Gastrocnemius medialis (tissue), 4 donors: ENCODE results near the gene PRICKLE2. TPM values are rescaled to one million over a fixed set of nuclear protein-coding genes. Genes with fewer than 3 reads are reported as not detected.

Source experiments
- ATAC-seq, 2 donors: fragments of 150-250 bp; one replicate each; pipeline ENCODE4 v1.9.1; 2016
- DNase-seq, 2 donors: peaks; one replicate each; pipeline ENCODE4 v3.0.0-alpha.2; 2019
- H3K27ac ChIP-seq, 4 donors: fragments of 200-600 bp; sonication (generic); 1 replicate in 1 of 4; 2 replicates in 3 of 4; pipeline ENCODE4 v1.5.1; 2016 to 2018; ENCODE audit warnings: mild to moderate bottlenecking in 2 of 4, moderate library complexity in 1 of 4
- H3K27me3 ChIP-seq, 3 donors: fragments of 200-600 bp; sonication (generic) in 2 of 3; 1 replicate in 1 of 3; 2 replicates in 2 of 3; pipeline versions ENCODE4 v1.5.1 to v1.6.0; 2016 to 2019; ENCODE audit warnings: mild to moderate bottlenecking in 1 of 3, moderate library complexity in 1 of 3
- H3K36me3 ChIP-seq, 2 donors: fragments of 200-600 bp; sonication (generic) in 1 of 2; one replicate each; pipeline ENCODE4 v1.5.1; 2017 to 2018
- H3K4me1 ChIP-seq, 2 donors: fragments of 200-600 bp; sonication (generic) in 1 of 2; one replicate each; pipeline ENCODE4 v1.5.1; 2016 to 2017; ENCODE audit warnings: mild to moderate bottlenecking in 2 of 2
- H3K4me3 ChIP-seq, 4 donors: fragments of 200-600 bp; sonication (generic) in 3 of 4; 1 replicate in 1 of 4; 2 replicates in 3 of 4; pipeline ENCODE4 v1.5.1; 2016 to 2019; ENCODE audit warnings: mild to moderate bottlenecking in 2 of 4
- H3K9me3 ChIP-seq, 3 donors: fragments of 200-600 bp; sonication (generic) in 2 of 3; 1 replicate in 1 of 3; 2 replicates in 2 of 3; pipeline ENCODE4 v1.5.1; 2016 to 2019
- POLR2A ChIP-seq, 2 donors: fragments of 450-650 bp; IDR thresholded peaks; one replicate each; pipeline ENCODE4 v1.6.1; 2017; ENCODE audit warnings: antibody characterized with exemption in 2 of 2, mild to moderate bottlenecking in 2 of 2, moderate library complexity in 2 of 2
- in situ Hi-C, 4 donors: fragments of 200-750 bp; cut with MboI; loops; one replicate each; pipeline versions ENCODE4 v1.15.0 to v1.8.0; 2017; ENCODE audit warnings: low sequenced_read_pairs in 4 of 4
- intact Hi-C: fragments of 100-400 bp; cut with DNase I; formaldehyde crosslinking; loops from one replicate; pipeline ENCODE4 v1.15.1; 2023; ENCODE audit warnings: low total_unique reads
- total RNA-seq, 4 donors: library from RNA; depleted of rRNA; stranded (reverse); fragments of >200 nt; gene quantifications; one replicate each; pipeline versions ENCODE4 v1.1.0 to v1.2.3, GENCODE V29; 2016
- TF ChIP-seq, protein P1 (sequence below), 5 experiments: fragments of 450-650 bp in 3 of 5; fragments of 200-600 bp in 2 of 5; sonication (generic) in 2 of 5; IDR thresholded peaks in 4 of 5; conservative IDR thresholded peaks in 1 of 5; 1 replicate in 4 of 5; 2 replicates in 1 of 5; pipeline ENCODE4 v1.5.1; 2016 to 2019; ENCODE audit warnings: antibody characterized with exemption in 5 of 5, mild to moderate bottlenecking in 3 of 5, moderate library complexity in 3 of 5

PRICKLE2 gene
- total RNA-seq, 4 donors from 2014 or later = 3.6 to 6.7 (median 4.6) TPM

- intact Hi-C loops (loop anchor here (5.0 kb wide), 1 partner anchor 52 kb away; no protein-coding TSS in a partner anchor), in situ Hi-C loops (no loop called here)
- Histone ChIP-seq H3K4me3 (no peak overlapping the region), H3K36me3 (no peaks in the 10 kb centered on the region), H3K4me1 (peaks cover 28 to 35% of the 10 kb centered on the region in 2 donors), H3K27me3 (no peaks in the 10 kb centered on the region), H3K9me3 (no peaks in the 10 kb centered on the region), H3K27ac (no peak overlapping the region)
- no peak for ATAC-seq
- DNase-seq = no peak
- TF ChIP-seq POLR2A (IDR thresholded peaks at IDR 0.05) = no peak
- TF ChIP-seq, protein P1, sequence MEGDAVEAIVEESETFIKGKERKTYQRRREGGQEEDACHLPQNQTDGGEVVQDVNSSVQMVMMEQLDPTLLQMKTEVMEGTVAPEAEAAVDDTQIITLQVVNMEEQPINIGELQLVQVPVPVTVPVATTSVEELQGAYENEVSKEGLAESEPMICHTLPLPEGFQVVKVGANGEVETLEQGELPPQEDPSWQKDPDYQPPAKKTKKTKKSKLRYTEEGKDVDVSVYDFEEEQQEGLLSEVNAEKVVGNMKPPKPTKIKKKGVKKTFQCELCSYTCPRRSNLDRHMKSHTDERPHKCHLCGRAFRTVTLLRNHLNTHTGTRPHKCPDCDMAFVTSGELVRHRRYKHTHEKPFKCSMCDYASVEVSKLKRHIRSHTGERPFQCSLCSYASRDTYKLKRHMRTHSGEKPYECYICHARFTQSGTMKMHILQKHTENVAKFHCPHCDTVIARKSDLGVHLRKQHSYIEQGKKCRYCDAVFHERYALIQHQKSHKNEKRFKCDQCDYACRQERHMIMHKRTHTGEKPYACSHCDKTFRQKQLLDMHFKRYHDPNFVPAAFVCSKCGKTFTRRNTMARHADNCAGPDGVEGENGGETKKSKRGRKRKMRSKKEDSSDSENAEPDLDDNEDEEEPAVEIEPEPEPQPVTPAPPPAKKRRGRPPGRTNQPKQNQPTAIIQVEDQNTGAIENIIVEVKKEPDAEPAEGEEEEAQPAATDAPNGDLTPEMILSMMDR (IDR thresholded peaks at IDR 0.05 in 4 of 5, conservative IDR thresholded peaks at IDR 0.05 in 1 of 5) = no peak
Measured at GRCh38 chr3:64215559-64215958, 9.7 kb downstream of the PRICKLE2 start.

GRCh38 chr3:64215103-64215502 lies 10.2 kb downstream of the PRICKLE2 start:
- DNase-seq = no peak
- Histone ChIP-seq H3K9me3 (no peaks in the 10 kb centered on the region), H3K36me3 (no peaks in the 10 kb centered on the region), H3K4me3 (peak overlapping the region in 1 of 4 donors; percentile 23), H3K27ac (peak overlapping the region; percentile 45 to 70 (median 64)), H3K27me3 (no peaks in the 10 kb centered on the region), H3K4me1 (peaks cover 27 to 31% of the 10 kb centered on the region in 2 donors)
- in situ Hi-C loops (no loop called here), intact Hi-C loops (loop anchor here (5.0 kb wide), 1 partner anchor 52 kb away; no protein-coding TSS in a partner anchor)
- ATAC-seq = no peak
- TF ChIP-seq, protein P1 (IDR thresholded peaks at IDR 0.05 in 4 of 5, conservative IDR thresholded peaks at IDR 0.05 in 1 of 5) = no peak
- no peak for TF ChIP-seq POLR2A (IDR thresholded peaks at IDR 0.05)

- no peak for DNase-seq
- in situ Hi-C loops = no loop called here
- H3K4me3 ChIP-seq = peak overlapping the region; percentile 20 to 41 (median 23)
Measured at GRCh38 chr3:64214381-64215018, 10.8 kb downstream of the PRICKLE2 start.

GRCh38 chr3:64213962-64214379 lies 11.3 kb downstream of the PRICKLE2 start:
- intact Hi-C loops (no loop called here), in situ Hi-C loops (no loop called here)

More at GRCh38 chr3:64214381-64215018, 10.8 kb downstream of the PRICKLE2 start:
- intact Hi-C loops = loop anchor here (5.0 kb wide), 1 partner anchor 53 kb away; no protein-coding TSS in a partner anchor
- Histone ChIP-seq H3K9me3 (no peaks in the 10 kb centered on the region), H3K4me1 (peaks cover 25 to 31% of the 10 kb centered on the region in 2 donors), H3K27ac (peak overlapping the region; percentile 45 to 70 (median 64)), H3K27me3 (no peaks in the 10 kb centered on the region), H3K36me3 (no peaks in the 10 kb centered on the region)
- no peak for ATAC-seq
- TF ChIP-seq, protein P1 (IDR thresholded peaks at IDR 0.05 in 4 of 5, conservative IDR thresholded peaks at IDR 0.05 in 1 of 5) = no peak
- no peak for TF ChIP-seq POLR2A (IDR thresholded peaks at IDR 0.05)

More at GRCh38 chr3:64213962-64214379, 11.3 kb downstream of the PRICKLE2 start:
- Histone ChIP-seq H3K27me3 (no peaks in the 10 kb centered on the region), H3K4me1 (peaks cover 21 to 30% of the 10 kb centered on the region in 2 donors), H3K9me3 (no peaks in the 10 kb centered on the region), H3K4me3 (peak overlapping the region; percentile 20 to 41 (median 23)), H3K36me3 (no peaks in the 10 kb centered on the region), H3K27ac (peak overlapping the region; percentile 45 to 70 (median 64))
- DNase-seq (peak in 1 of 2 donors; percentile 19), ATAC-seq (peak in 1 of 2 donors; percentile 40)
- TF ChIP-seq POLR2A (IDR thresholded peaks at IDR 0.05) = no peak
- TF ChIP-seq, protein P1 (IDR thresholded peaks at IDR 0.05 in 4 of 5, conservative IDR thresholded peaks at IDR 0.05 in 1 of 5) = no peak
